ENCODE data around the gene PRPS1L1. TPM values are rescaled to one million over a fixed set of nuclear protein-coding genes. Genes with fewer than 3 reads are reported as not detected.

Gene PRPS1L1
- total RNA-seq = not detected in 2 replicates

DNA sequence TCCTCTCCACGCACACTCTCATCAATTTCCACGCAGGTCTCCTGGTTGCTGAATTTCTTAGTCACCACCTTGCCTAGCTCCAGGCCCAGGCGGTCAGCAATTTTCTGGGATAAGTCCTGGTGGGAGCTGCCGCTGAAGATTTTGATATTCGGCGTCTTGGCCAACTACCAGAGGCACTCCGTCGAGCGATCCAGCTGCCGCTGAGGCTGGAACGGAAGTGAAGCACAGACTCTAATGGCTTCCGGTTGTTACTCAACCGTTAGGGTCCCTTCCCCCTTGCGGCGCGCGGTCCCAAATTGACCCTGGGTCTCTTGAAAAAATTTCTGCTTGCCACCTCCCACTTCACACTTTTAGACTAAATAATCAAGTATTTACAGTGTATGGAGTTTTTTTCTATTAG is at the start of gene PRPS1L1:
TSS of gene PRPS1L1 (minus strand) at position 219 of the 400 bp plus-strand sequence.
- no peak for DNase-seq (ENCODE audit: low read depth)

DNA sequence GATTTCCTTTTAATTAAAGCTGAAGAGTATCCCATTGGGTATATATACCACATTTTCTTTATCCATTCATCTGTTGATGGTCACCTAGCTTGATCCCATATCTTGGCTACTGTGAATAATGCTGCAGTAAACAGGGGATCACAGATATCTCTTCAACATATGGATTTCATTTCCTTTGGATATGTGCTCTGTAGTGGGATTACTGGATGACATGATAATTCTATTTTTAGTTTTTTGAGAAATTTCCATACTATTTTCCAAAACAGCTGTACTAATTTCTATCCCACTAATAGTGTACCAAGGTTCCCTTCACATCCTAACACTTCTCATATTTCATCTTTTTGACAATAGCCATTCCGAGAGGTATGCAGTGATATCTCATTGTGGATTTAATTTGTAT is 48.8 kb upstream of the PRPS1L1 start:
- no peak for DNase-seq (ENCODE audit: low read depth)

DNA sequence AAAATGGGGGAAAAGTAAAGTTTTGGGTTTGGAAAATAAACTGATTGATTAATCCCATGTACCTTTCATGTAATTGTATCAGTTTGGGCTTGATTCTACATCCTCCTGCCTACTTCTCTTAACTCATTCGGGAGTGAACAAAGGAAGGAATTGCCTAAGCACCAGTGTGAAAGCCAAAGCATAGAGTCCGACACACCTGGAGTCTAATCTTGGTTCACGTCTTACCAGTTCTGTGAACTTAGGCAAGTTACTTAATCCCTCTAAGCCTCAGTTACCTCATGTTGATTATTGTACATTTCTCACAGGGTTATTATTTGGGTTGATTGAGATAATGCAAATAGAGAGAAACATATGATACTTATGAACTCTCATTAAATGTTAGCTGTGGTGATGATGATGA is 41.1 kb upstream of the PRPS1L1 start:
- no peak for DNase-seq (ENCODE audit: low read depth)

DNA sequence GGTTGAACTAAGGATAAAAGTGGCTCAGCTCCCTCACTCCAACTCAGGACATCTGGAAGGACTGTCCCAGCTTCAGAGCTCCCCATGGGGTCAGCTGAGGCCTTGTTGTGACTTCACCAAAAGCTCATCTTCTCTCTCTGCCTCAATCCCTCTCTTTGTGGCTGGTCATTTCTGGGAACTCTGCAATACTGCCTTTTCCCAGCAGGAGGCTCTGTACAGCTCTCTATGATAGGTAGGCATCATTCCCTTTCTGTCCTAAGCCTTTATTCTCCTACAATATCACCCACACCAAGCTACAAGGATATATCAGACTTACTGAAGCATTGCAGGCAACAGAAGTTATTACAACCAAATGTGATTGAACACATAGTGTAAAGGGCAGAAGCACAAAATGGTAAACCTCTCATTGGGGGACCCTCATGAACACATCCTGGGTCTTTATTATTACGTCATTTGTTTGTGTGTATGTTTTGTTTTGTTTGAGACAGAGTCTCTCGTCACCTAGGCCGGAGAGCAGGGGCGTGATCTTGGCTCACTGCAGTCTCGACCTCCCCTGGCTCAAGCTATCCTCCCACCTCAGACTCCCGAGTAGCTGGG is 36.7 kb upstream of the PRPS1L1 start:
- DNase-seq (ENCODE audit: low read depth) = no peak

DNA sequence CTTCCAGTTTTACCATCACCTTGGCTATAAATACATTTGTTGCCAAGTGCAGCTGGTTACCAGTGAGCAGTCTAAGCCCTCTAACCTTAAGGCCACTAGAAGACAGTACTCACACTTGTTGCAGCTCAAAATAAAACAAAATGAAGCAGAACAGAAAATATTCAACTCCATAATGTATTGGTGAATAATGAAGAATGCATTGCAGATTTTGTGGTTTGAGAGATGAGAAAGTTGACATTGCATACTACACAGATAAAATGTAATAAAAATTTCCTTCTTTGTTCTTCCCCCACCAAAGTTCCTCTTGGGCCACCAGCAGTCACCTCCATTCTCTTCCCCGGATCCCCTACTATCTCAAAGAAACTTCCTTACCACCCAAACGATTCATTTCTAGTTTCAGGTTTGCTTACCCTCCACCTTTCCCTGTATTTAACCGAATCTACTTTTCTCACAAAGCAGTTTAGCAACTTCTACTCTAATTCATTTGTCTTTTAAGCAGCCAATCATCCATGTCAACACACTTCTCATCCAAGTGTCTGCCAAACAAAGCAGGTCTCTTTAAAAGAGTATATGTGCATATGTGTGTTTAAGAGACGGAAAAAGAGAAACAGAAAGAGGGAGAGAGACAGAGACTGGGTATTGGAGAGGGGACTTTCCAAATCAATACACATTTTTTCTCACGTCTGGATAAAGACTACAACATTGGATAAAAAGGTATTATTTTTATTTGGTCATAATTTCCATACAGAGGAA is 35.7 kb upstream of the PRPS1L1 start:
- no peak for DNase-seq (ENCODE audit: low read depth)

DNA sequence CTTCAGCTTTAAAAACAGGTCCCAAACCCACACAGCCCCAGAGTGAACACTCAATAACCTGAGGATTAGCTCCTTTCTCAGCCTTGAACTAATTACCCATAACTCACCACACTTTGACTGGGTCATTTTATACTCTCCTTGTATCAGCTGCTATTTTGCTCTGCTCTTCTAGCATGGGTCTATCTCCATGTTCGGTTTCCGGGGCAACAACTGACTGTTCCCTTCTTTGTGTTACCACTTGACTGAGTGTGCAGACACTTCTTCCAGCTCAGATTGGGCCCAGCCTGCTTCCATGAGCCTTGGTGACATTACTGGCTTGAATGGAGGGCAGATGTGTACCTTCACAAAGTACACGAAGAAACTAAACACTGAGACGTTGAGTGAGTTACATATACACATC is 31.5 kb upstream of the PRPS1L1 start:
- no peak for DNase-seq (ENCODE audit: low read depth)

DNA sequence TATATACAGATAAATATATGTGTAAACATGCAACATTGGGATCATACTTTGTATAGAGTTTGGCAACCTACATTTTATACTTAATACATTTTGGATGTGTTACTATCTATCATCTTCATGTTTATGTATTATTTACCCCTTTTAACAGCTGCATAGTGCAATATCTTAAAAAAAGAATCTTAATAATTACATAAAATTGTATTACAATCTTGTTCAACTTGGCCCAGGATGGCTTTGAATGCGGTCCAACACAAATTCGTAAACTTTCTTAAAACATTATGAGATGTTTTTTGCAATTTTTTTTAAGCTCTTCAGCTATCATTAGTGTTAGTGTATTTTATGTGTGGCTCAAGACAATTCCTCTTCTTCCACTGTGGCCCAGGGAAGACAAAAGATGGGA is 26.3 kb upstream of the PRPS1L1 start:
- no peak for DNase-seq (ENCODE audit: low read depth)

DNA sequence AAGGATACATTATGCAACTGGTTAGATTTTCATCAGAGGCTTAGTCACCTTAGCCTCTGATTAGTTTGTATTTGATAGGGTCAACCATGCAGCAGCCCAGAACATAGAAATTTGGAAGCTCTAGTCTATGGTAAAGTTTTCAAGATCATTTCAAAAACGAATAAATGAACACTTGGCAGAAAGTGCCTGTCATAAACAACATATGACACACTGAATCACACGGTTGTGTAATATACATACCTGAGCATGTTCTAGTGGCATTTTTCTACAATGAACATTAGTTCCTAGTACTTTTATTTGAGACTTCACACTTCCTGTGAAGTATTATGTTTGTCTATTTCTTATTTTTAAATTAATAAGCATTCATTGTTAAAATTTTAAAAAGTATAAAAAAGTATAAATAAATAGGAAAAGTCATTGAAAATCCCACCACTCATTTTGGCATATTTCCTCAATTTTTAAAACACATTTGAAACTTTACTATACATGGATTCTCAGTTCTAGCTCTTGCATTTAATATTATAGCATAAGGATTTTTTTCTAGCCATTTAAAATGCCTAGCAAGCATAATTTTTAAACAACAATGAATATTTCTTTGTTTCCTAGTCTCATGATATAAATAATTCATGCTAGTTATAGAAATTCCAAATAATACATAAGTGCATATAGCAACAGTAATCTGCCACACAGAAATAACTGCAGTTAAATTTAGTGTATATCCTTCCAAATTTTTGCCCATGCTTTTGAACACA is 25.7 kb upstream of the PRPS1L1 start:
- peak; percentile 22 for DNase-seq (ENCODE audit: low read depth)

DNA sequence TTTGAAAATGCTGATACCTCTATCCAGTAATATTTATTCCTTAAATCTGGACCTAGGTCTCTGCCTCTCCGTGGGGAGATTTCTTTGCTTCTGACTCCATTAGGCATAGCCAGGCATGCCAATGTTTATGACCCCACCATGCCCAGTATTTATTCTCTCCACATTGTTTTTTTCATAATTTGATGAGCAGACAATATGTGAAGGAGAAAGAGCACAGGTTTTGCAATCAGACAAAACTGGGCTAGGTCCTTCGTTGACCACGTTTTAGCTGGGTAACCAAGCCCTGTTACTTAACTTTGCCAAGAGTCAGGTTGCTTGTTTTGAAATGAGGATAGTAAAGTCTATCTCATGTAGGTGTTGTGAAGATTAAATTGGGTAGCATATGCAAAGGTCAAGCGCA is 21.6 kb upstream of the PRPS1L1 start:
- no peak for DNase-seq (ENCODE audit: low read depth)

DNA sequence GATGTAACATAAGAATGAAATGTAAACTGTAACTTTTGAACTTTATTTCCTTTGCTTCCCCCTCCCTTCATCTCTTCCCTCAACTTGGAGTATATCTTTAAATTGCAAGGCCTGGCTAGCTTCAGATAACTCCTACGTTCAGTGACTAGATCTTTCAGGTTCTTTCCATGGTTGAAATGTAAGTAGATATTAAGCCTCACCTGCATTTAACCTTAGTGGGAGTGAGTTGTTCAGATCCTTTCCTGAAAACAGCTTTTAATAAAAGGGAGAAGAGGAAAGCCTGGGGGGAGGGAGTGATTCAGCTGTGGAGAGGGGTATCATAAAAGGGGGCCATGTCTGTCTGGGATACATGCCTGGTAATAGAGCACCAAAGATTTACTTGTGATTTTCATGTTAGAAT is 19.0 kb upstream of the PRPS1L1 start:
- no peak for DNase-seq (ENCODE audit: low read depth)

DNA sequence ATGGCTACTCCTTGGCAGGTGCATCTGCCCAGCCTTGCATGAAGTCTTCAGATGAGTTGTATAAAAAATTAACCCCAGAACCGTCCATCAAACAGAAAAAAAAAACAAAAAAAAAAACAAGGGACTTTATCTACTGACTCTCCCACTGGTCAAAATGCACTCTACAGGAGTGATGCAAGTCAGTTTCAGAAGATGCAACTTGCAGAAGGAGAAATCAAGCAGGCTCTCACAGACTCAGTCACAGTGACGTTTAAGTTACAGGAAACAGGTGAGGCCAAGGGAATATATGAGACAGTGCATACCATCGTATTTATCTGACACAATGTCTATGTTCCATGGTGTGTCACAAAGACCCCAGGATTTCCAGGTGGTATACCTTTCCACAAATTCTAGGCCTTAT is 17.5 kb upstream of the PRPS1L1 start:
- no peak for DNase-seq (ENCODE audit: low read depth)

DNA sequence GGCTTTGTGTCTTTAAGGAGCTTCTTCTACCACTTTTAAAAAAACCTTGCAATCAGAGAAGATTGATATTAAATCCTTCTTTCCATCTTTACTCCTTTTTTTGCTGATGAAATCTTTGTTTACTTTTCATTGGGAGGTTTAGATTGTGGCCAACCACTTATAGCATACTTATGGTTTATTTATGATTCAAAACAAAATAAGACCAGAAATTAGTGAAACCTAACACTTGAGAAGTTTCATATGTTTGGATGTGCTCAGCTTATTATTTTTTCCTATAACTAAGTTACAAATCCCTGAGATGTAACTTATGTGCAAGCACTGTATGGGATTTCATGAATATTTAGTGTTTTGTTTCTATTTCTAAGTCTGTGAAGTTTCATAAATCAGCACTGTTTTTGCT is 13.5 kb upstream of the PRPS1L1 start:
- no peak for DNase-seq (ENCODE audit: low read depth)

DNA sequence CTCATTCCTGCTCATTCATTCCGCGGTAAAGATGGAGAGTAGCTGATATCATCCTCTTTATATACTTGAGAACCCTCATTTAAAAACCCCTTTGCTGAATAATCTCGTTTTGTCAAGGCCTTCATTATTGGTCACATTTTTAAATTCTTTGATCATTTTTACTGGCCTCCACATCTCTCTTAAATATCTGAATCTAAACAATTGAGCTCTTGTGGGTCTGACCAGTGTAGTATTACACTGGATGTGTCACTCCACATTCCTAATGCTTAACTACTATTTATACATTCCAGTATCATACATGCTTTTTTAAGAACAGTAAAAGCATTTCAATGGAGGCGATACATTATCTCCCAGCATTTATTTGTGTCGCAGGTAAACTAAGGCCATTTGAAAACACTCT is 12.6 kb upstream of the PRPS1L1 start:
- DNase-seq (ENCODE audit: low read depth) = peak; percentile 58

DNA sequence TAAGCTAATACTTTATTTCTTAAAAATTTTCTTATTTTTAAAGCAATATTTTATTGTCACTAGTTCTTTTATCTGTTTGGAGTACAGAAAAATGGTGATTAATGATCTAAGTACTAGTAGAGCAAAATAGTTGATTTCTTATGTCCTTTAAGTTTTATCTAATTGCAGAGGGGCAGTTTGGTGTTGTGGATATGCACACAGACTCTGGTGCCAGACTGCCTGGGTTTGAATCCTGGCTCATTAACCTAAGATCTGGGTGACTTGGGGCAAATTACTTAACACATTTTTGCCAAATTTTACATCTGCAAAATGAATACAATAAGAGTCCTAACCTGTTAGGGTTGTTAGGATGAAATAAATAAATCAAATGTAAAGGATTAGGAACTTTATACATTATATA is 10.7 kb upstream of the PRPS1L1 start:
- DNase-seq (ENCODE audit: low read depth) = no peak

DNA sequence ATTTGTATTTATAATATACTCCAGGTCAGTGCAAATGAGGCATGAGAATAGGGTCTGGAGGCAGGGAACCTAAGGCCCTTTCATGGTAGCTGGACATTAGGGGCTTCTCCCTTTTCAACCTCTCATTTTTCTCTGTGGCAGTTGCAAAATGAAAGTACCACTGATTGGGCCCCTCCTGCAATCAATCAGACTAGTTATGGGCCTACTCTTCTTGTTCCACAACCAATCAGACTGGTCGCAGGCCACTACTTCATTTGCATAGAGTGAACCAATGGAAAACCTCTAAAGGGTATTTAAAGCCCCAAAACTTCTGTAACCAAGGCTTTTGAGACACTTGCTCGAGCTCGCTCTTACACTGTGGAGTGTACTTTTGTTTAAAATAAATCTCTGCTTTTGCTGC is 10.0 kb upstream of the PRPS1L1 start:
- DNase-seq (ENCODE audit: low read depth) = no peak

DNA sequence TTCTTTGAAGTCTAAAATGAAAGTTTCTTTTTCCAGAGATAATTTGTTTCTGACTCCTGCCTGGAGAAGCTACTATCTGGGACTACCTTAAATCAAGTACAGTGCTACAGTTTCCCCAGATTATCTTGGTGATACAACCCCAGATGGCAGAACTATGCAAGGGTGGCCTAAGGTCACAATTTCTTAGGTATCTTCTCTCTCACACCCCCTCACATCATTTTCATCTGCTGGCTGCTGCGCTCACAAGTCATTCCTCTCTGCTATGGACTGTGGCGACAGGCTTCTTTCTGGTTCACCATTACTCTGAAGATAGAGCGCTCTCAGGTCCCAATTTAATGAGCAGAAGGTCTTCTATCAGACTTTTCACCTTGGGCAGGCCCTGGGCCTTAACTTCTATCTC is 9.1 kb upstream of the PRPS1L1 start:
- DNase-seq (ENCODE audit: low read depth) = no peak

DNA sequence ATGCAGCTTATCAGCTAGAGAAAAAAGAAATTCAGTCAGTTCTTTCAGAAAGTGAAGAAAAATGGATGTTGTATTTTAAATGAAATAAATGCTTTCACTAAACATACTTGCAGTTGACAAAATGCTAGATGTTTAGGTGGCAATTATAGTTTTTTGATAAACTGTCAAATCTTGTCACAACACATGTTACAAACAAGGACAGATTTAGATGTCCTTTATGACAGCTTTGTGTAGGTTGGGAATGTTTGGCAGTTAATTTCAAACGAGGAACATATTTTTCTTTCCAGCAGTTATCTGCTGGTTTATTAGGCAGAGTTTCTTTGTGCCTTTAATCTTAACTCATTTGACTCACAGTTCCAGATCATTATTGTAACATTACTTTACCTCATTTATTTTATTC is 3.1 kb upstream of the PRPS1L1 start:
- DNase-seq (ENCODE audit: low read depth) = no peak

DNA sequence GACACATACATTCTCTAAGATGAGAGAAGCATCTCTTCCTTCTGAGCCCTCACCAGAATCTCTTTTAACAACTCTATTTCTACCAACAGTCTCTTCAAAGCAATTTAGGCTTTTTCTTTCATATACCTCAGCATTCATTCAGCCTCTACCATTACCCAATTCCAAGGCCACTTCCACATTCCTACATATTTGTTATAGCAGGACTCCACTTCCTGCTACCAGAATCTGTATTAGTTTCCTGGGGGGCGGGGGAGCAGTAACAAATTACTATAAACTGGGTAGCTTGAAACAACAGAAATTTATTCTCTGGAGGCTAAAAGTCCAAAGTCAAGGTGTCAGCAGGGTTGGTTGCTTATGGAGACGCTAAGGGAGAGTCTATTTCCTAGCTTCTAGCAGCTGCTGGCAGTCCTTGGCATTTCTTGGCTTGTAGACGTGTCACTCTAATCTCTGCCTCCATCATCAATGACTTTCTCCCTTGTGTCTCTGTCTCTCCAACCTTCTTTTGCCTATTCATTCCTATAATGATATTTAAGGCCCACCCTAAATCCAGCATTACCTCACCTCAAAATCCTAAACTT is 7.4 kb downstream of the PRPS1L1 start:
- peak; percentile 14 for DNase-seq (ENCODE audit: low read depth)

DNA sequence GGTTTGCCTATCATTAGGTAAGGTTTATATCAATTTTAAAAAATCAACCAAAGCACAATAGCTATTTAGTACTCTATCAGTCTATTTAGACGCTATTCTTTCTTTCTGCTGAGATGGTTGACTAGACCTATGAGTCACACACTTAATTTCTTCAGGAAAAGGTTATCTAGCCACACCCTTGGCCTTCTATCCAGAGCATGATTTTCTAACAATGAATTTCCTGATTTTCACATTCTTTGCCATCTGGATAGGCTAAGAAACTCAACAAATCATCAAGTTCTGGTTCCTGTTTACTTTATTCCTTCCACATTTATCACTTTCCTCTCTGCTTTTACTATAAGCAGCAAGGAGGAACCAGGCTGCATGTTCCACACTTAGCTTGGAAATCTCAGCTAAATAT is 8.1 kb downstream of the PRPS1L1 start:
- DNase-seq (ENCODE audit: low read depth) = peak; percentile 84

DNA sequence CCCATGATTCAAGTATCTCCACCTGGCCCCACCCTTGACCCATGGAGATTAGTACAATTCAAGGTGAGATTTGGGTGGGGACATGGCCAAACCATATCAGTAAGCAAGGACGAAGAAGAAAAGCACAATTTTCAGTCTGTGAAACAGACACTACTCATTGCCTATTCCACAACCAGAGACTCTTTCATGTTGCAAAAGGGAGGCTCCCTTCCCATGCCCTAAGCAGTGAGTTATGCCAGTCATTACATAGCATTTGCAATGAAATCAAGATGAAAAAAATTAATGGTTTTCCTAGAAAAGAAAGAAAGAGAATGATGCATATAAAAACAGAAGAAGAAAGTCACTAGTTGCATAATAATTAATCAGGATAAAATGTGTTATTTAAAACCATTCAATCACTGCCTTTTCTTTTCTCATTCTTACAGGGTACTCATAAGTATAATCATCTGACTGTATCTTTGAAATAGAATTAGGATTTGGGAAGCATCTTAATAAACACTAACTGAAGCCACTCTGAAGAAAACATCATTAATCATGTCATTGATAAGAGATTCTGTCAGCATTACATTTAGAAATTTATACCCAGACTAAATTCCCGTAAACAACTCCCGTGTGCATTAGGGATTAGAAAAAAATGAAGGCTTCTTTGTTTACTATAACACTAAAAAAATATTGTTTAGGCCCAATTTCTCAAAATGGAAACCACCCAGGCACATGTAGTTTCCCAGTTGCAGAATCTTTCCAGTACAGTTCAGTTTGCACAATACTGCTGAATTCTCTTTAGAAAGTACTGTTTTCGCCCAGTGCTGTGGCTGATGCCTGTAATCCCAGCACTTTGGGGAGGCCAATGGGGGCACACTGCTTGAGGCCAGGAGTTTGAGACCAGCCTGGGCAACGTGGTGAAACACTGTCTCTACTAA is 9.1 kb downstream of the PRPS1L1 start:
- DNase-seq (ENCODE audit: low read depth) = no peak

DNA sequence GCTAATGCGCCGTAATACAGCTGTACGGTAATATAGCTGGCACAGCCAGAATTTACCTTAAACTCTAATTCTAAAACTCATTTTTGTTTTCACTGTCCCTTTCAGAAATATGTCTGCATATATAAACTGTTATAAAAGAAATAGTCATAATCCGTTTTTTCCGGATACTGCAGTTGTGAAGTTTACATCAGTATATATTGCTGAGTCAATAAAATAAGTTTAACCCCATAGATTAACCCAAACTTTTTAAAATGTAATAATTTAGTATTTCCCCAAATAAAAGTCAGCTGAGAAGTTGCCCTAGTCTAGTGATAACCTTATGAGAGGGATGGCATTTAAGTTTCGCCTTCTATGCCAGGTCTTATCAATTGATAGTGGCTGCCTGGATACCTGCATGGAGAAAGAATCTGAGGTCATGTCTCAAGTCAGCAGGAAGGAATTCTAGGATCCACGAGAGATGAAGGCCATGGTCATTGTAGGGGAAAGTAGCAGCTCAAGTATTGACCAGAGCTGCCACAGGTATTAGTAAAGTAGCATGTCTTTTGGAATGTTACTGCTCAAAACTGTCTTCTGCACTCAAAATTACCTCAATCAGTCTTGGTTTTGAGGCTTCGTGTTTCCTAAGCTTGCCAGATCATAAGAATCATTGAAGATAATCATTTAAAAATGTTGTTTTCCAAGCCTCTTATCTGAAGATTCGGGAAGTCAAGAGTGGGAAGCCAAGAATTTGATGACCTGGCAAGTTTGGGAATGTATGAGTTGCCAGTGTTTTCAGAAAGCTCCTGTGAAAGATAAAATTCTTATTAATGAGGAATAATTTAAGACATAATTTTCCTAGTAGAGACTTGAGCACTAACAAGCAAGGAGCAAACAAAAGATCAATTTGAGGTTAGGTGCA is 10.8 kb downstream of the PRPS1L1 start:
- DNase-seq (ENCODE audit: low read depth) = no peak
